GM19463 (cell line): ENCODE measurements around the gene ENTPD7.

Source experiments
- ATAC-seq: cut with Tn5 transposase; IDR thresholded peaks from one replicate; pipeline ENCODE4 v1.9.1; 2021; ENCODE audit warnings: mild to moderate bottlenecking, moderate library complexity; ENCODE audit not compliant: unreplicated experiment

The ENTPD7 gene

DNA sequence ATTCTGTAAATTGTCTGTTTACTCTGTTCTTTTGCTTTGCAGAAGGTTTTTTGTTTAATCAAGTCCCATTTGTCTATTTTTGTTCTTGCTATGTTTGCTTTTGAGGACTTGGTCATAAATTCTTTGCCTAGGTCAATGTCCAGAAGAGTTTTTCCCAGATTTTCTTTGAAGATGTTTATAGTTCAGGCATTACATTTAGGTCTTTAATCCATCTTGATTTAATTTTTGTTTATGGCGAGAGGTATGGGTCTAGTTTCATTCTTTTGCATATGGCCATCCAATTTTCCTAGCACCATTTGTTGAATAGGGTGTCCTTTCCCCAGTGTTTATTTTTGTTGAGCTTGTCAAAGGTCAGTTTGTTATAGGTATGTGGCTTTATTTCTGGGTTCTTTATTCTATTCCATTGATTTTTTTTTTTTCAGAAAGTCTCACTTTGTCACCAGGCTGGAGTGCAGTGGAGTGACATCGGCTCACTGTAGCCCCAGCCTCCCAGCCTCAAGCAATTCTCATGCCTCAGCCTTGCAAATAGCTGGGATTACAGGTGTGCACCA is 11.6 kb upstream of the ENTPD7 start:
- no peak for ATAC-seq

DNA sequence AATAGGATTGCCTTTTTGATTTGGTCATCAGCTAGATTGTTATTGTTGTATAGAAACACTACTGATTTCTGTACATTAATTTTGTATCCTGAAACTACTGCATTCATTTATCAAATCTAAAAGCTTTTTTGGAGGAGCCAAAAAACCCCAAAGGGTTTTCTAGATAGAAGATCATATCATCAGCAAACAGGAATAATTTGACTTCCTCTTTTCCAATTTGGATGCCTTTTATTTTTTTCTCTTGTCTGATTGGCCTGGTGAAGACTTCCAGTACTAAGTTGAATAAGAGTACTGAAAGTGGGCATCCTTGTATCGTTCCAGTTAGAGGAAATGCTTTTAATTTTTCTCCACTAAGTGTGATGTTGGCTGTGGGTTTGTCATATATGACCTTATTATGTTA is 10.6 kb upstream of the ENTPD7 start:
- no peak for ATAC-seq

DNA sequence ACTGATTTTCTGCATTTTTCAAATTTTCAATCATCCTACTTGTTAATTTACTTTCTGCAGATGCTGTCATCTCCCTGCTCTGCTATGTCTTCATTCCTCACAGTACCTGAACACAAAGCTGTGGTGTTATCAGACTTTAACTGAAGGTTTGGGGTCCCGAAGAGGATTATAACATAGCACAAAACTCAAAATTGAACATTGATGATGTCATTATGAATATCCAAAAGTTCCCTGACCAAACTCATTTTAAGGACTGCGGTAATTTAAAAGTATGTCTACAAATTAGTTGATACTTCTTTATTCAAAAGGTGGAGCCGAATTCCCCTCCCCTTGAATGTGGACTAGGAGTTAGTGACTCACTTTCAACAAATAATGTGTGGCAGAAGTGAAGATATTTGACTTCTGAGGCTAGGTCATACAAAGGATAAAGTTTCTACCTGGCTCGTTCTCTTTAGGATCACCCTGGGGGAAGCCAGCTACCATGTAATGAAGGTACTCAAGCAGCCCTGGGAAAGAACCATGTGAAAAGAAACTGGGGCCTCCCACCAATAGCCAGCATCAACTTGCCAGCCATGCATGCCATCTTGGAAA is 6.4 kb upstream of the ENTPD7 start:
- no peak for ATAC-seq

DNA sequence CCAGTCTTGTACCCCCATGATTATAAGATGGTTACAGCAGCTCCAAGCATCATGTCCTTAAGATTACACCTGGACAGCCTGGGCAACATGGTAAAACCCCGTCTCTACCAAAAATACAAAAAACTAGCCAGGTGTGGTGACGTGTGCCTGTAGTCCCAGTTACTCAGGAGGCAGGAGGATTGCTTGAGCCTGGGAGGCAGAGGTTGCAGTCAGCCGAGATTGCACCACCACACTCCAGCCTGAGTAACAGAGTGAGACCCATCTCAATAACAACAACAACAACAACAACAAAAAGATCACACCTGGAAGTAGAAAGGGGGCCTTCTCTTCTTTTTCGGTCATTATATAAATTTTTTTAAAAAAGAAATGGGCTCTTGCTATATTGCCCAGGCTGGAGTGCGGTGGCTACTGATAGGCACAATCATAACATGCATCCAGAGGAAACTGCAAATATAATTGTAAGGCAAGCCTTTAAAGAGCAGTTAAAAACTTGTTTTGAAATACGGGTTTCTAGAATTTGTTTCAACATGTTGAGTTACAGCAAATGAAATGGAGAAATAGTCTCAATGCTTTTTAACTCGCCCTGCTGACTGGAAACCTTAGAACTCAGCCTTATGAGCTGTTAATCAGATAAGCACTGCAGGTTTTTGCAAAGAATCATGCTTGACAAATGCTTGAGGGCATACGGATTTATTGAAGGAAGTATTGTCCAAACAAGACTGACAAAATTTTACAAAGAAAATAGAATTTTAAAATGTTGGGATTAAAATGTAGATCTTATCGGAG is 4.7 kb upstream of the ENTPD7 start:
- no peak for ATAC-seq

DNA sequence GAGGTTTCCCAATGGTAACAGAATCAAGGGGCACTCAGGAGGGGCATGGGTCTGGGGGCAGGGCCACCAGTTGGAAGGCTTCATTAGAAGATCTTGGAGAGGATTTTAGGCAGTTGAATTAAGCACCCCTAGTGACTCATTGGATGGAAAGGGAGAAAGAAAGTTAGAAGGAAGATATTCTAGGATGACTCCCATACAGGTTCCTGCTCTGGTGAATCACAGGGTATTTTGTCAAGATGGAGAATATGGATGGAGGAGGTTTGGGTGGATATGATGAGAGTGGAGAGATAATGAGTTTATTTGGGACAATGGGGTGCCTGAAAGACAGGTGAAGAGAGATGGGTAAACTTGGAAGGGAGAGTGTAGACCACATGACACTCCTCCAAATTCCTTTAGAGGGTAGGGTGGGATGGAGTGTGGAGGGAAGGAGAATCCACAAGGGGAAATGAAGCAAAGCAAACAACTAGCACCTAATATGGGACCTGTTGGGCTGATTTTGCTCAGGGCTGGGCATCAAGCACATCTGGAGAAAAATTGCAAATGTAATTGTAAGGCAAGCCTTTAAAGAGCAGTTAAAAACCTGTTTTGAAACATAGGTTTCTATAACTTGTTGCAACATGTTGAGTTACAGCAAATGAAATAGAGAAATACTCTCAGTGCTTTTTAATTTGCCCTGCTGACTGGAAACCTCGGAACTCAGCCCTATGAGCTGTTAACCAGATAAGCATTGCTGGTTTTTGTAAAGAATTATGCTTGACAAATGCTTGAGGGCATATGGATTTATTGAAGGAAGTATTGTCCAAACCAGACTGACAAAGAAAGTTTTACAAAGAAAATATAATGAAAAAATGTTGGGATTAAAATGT is 2.9 kb upstream of the ENTPD7 start:
- no peak for ATAC-seq

DNA sequence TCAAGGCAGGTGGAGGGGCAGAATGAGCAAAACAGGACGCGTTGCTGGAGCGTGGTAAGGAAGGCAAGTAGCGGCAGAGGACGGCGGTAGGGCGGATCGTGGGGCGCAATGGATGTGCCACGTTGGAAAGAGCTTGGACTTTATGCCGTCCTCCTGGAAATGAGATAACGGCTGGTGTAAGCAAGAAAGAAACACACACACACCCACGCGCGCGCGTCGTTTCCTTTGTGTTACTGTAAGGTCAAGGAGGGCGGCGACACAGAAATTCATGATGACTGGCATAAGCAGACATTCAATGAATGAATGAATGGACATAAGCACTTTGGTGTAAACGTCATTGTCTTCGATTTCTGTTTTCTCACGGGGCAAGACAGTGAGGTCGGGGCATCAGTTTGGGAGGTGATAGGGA is 683 bp upstream of the ENTPD7 start:
- no peak for ATAC-seq

DNA sequence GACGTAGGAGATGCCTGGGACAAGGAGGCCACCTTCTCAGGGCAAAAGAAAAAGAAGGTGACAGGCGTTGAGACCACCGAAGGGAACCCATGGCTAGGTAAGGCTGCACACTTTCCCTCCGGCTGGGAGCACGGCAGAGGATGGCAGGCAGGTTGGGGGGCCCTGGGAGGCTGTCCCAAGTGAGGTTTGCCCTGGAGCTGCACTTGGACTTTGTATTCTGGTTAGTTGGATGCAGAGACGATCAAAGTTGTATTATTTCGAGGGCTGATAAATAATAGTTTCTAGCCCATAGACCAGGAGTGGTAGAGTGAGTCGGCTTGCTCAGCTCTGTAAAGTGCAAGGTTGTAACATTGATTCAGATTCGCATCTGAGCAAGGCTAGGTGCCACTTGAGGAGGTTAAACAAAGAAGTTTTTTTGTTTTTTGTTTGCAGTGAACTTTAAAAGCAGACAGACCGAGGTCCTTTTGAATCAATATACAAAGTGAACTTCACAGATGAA is 608 bp downstream of the ENTPD7 start:
- no peak for ATAC-seq

DNA sequence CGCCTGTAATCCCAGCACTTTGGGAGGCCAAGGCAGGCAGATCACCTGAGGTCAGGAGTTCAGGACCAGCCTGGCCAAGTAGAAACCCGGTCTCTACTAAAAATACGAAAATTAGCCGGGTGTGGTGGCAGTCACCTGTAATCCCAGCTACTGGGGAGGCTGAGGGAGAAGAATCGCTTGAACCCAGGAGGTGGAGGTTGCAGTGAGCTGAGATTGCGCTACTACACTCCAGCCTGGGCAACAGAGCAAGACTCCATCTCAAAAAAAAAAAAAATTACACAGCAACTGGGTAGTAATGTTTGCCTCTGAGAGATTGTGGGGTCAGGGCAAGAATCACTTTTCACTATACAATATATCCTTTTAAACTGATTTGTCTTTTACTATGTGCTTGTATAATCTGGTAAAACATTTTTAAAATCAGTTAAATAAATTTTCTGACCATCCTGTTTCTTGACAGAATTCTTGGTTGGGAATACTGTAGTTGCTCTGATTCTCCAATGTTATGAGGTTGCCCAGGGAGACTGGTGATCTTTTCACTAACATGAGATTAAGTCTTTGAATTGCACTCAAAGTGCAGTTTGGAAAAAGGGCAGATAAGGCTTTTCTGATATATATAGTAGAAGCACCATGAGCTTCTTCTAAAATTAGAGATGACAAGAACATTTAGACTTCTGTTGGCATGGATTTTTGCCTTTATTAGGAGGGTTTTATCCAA is 1.5 kb downstream of the ENTPD7 start:
- ATAC-seq, result no peak

DNA sequence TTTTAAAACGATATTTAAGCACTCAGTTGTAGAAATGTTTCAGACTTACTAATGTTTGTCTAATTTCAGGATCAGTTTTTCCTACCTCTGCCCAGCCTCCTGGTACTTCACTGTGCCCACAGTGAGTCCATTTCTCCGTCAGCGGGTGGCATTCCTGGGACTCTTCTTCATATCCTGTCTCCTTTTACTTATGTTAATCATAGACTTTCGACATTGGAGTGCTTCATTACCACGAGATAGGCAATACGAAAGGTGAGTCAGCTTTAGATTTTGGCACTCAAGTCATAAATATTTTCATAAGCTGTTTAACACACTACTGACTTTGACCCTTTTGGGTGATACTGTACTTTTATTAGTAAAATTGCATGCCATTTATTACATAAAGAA is 2.1 kb downstream of the ENTPD7 start:
- ATAC-seq, result no peak

DNA sequence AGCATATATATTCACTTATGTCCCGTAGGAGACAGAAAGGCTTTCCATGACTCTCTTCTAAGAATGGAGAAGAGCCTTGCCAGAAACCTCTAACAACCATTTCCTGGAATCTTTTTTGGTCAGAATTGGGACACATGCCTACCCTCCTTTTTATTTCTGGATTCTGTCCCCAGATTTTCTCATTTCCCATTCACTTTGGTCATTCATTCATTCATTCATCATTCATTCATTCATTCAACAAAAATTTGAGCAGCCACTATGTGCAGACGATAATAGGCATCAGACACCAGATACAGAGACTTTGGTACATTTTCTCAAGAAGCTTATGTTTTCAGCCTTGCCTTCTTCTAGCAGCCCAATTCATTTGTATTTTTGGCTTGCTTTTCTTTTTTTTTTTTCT is 6.0 kb downstream of the ENTPD7 start:
- no peak for ATAC-seq

DNA sequence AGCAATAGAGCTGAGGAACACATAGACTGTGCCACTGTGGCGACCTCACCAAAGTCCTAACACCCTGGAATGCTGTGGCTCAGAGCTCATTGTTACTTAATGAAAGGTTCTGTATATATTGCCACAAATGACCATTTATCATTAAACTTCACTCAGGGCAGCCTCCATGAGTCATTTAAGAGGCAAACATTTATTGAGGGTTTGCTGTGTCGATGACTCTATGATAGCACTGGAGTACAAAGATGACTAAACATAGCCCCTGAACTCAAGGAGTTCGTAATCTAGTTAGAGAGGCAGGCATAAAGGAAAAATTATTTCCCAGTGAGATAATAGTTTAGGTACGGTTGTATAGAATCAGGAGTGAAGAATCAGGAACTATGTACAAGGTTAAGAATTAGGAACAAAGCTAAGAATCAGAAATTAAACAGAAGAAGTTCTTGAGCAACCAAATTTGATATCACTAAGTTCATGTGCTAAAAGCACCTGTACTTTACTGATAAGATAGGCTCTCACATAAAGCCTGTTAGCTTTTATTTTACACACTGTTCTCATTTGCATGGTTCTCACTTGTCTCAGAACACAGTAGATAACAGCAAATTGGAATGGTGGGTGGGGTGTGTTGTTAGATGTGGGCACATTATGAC is 7.9 kb downstream of the ENTPD7 start:
- no peak for ATAC-seq

DNA sequence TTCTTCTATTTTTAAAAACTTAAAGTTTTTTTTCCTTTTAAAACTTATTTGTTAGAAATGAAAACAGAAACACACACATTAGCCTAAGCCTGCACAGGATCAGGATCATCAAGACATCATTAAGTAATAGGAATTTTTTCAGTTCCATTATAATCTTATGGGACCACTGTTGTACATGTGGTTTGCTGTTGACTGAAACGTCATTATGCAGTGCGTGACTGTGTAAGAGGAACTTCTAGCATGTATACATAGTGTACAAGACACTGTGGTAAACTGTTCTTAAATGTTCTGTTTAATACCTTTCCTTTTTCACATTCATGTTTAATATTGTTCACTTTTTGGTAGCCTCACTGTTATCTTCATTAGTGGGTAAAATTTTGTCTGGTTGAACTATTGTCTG is 12.1 kb downstream of the ENTPD7 start:
- ATAC-seq, result no peak

DNA sequence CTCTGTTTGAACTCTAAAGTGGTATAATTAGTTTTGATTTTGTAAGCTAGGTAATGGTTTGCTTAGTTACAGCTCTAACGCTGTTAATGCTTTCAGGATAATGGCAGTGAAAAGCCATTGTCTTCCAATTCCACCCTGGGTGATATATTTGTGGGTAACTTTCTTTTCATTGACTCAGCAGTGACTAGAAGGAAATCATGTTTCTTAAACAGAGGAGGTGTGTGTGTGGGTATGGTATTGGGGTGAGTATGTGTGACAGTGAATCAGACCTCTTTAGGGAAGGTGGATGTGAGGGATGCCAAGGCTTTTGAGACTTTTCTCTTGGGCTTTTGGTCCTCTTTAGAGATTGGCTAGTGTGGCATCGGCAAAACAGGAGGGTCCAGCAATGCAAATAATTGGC is 13.6 kb downstream of the ENTPD7 start:
- no peak for ATAC-seq

DNA sequence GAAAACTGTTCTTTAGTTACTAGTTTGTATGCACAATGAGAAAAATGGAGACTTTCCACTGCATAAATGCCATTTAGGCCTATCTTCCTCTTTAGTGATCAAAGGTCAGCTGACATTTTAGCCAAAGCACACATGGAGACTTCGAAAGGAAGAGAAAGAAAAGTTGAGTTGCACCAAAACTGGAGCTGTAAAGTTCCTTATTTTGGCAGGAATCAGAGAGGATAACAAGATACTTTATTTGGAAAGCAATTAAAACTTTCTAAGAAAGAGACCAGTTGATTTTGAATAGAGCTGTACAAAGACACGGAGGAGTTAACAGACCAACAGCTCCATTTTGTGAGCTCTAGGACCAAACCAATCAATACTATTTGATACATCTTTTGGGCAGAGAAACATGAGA is 14.2 kb downstream of the ENTPD7 start:
- ATAC-seq, result no peak

DNA sequence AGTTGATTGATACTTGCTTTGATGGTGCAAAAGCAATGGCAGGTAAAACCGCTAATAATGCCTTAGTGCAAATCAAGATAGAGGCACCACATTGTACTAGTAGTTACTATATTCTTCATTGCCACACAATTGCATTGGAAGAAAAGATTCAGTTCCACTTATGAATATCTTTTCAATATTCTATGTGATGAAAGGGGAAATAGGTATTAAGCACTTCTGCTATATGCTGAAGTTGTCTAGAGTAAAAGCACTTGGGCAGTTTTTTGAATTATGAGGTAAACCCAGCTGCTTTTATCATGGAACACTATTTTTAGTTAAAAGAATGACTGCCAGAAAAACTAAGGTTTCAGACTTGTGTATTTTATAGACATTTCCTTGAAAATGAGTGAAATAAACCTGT is 15.5 kb downstream of the ENTPD7 start:
- no peak for ATAC-seq

DNA sequence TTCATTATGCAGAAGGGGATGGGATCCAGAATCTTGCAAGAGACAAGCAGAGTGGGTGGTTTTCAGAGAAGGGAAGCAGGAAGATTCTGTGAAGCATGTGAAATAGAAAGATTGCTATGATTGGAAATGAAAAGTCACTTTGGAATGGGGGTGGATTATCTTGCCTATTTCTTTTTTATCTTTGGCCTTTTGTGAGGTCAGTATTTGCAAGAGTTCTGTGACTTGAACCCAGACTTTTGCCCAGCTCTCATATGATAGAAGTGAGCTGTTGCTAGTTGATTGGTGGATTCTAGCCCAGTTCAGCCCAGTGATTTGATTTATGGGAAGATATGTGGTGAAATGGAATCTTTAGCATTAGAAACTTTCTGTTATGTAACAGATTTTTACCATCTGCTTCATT is 17.1 kb downstream of the ENTPD7 start:
- no peak for ATAC-seq

DNA sequence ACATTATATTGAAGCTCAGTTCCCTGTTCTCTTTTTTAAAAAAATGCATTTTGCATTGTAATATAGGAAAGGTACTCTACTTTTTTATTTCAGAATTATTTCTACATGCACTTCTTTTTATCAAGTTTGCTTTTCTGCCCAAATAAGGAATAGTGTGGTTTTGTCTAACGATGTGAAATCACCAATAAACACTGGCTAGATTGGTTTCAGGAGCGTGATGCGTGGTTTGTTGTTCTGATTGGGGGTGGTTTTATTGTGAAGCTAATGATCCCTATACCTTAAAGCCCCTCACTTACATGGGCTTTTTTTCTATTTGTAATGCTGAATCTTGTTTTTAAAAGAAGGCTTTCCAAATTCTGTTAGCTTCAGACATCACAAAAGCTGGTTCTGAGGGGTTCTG is 17.6 kb downstream of the ENTPD7 start:
- no peak for ATAC-seq

DNA sequence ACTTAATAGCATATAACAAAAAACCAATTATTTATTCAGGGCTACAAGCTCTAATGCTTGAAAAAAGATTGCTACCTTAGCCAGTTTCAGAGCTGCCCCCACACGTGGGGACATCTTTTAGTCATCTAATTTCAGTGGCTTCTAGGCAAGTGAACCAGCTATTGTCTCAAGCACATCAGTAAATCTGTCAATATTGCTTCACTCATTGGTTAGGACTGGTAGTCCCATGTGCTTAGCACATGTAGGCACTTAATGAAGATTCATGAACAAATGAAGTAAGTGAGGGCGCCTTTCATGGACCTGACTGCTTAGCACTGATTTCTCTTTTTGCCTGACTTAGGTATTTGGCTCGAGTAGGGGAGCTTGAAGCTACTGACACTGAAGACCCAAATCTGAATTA is 19.6 kb downstream of the ENTPD7 start:
- no peak for ATAC-seq

DNA sequence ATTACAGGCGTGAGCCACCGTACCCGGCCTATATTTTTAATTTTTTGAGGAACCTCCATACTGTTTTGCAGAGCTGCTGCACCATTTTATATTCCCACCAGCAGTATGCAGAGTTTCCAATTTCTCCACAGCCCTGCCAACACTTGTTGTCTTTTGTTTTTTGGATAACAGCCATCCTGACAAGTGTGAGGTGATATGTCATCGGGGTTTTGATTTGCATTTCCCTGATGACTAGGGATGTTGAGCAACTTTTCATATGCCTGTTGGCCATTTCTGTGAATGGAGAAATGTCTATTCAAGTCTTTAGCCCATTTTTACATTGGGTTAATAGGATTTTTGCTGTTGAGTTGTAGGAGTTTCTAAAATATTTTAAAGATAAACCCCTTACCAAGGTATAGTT is 22.2 kb downstream of the ENTPD7 start:
- ATAC-seq, result no peak

DNA sequence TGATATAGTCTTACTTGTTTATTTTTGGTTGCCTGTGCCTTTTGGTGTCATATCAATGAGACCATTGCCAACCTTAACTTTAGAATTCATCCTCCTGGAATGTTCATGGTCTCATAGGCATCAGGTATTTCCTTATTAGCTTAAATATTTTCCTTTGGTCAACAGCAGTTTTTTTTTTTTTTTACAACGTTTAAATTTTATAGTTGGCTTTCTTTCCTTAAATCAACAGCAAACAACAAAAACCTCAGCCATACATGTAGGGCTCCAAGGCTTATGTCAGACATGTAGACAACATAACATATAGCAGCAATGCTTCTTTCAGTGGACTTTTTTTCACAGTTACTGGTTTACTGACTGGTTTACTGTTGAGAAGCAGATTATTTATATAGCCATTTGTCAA is 22.7 kb downstream of the ENTPD7 start:
- no peak for ATAC-seq
